H9 (cell line): ENCODE measurements around the gene PPP1R12B. TPM values are rescaled to one million over a fixed set of nuclear protein-coding genes. Genes with fewer than 3 reads are reported as not detected.

Experiments
- DNase-seq: peaks from one replicate; pipeline ENCODE4 v3.0.0-alpha.2; 2017
- H2AFZ ChIP-seq: one replicate; pipeline ENCODE4 v1.6.1; 2013; ENCODE audit warnings: mild to moderate bottlenecking, low read length, control low read depth, moderate library complexity
- H2AK5ac ChIP-seq: 2 replicates; pipeline ENCODE4 v1.6.1; 2013; ENCODE audit warnings: low read length, control low read depth, mixed read lengths; ENCODE audit not compliant: insufficient read length
- H2BK120ac ChIP-seq: one replicate; pipeline ENCODE4 v1.6.1; 2013; ENCODE audit warnings: low read depth, mild to moderate bottlenecking, low read length, control low read depth, inconsistent platforms; ENCODE audit not compliant: poor library complexity, severe bottlenecking
- H2BK12ac ChIP-seq: 2 replicates; pipeline ENCODE4 v1.6.1; 2013; ENCODE audit warnings: low read length, control low read depth, mixed read lengths, low read depth; ENCODE audit not compliant: insufficient read length
- H2BK15ac ChIP-seq: 2 replicates; pipeline ENCODE4 v1.6.1; 2013; ENCODE audit warnings: low read depth, low read length, control low read depth
- H2BK20ac ChIP-seq: one replicate; pipeline ENCODE4 v1.6.1; 2013; ENCODE audit warnings: low read depth, mild to moderate bottlenecking, low read length, control low read depth, inconsistent platforms; ENCODE audit not compliant: poor library complexity, severe bottlenecking
- H2BK5ac ChIP-seq: 2 replicates; pipeline ENCODE4 v1.6.1; 2013; ENCODE audit warnings: low read length, control low read depth, mixed read lengths; ENCODE audit not compliant: insufficient read length
- H3K14ac ChIP-seq: 2 replicates; pipeline ENCODE4 v1.6.1; 2013; ENCODE audit warnings: low read length, control low read depth; ENCODE audit not compliant: insufficient read depth
- H3K18ac ChIP-seq: 2 replicates; pipeline ENCODE4 v1.6.1; 2013; ENCODE audit warnings: low read depth, mild to moderate bottlenecking, mixed read lengths, low read length, control low read depth; ENCODE audit not compliant: insufficient read length
- H3K23ac ChIP-seq: 2 replicates; pipeline ENCODE4 v1.6.1; 2013; ENCODE audit warnings: low read length, control low read depth, mixed read lengths, low read depth; ENCODE audit not compliant: insufficient read length
- H3K23me2 ChIP-seq: 2 replicates; pipeline ENCODE4 v1.6.1; 2013; ENCODE audit warnings: low read depth, mild to moderate bottlenecking, mixed read lengths, low read length, control low read depth; ENCODE audit not compliant: insufficient read length, poor library complexity, severe bottlenecking
- H3K27ac ChIP-seq: 2 replicates; pipeline ENCODE4 v1.5.1; 2013; ENCODE audit warnings: low read length, control low read depth, mixed read lengths, low read depth; ENCODE audit not compliant: insufficient read length
- H3K27me3 ChIP-seq: 2 replicates; pipeline ENCODE4 v1.6.1; 2013; ENCODE audit warnings: low read length, control low read depth, inconsistent platforms; ENCODE audit not compliant: insufficient read depth
- H3K4ac ChIP-seq: 2 replicates; pipeline ENCODE4 v1.6.1; 2013; ENCODE audit warnings: low read depth, mild to moderate bottlenecking, control low read depth, inconsistent platforms, low read length, moderate library complexity
- H3K4me1 ChIP-seq: 2 replicates; pipeline ENCODE4 v1.6.1; 2013; ENCODE audit warnings: low read length, control low read depth, inconsistent platforms; ENCODE audit not compliant: insufficient read depth
- H3K4me2 ChIP-seq: 2 replicates; pipeline ENCODE4 v1.6.1; 2013; ENCODE audit warnings: low read length, control low read depth, mixed read lengths; ENCODE audit not compliant: insufficient read length, insufficient read depth
- H3K56ac ChIP-seq: 2 replicates; pipeline ENCODE4 v1.6.1; 2013; ENCODE audit warnings: low read depth, mild to moderate bottlenecking, mixed read lengths, low read length, control low read depth; ENCODE audit not compliant: insufficient read length
- H3K79me1 ChIP-seq: 2 replicates; pipeline ENCODE4 v1.6.1; 2013; ENCODE audit warnings: low read depth, mild to moderate bottlenecking, moderate library complexity, low read length, control low read depth, inconsistent platforms; ENCODE audit not compliant: insufficient read depth, poor library complexity, severe bottlenecking
- H3K79me2 ChIP-seq: 2 replicates; pipeline ENCODE4 v1.6.1; 2013; ENCODE audit warnings: low read length, control low read depth, inconsistent platforms; ENCODE audit not compliant: insufficient read depth
- H3K9ac ChIP-seq: 2 replicates; pipeline ENCODE4 v1.6.1; 2013; ENCODE audit warnings: low read length, control low read depth, mixed read lengths; ENCODE audit not compliant: insufficient read length; ENCODE audit errors: extremely low read depth
- H3K9me3 ChIP-seq: one replicate; pipeline ENCODE4 v1.6.1; 2013; ENCODE audit warnings: low read depth, low read length, inconsistent platforms; ENCODE audit not compliant: control insufficient read depth
- H3T11ph ChIP-seq: one replicate; pipeline ENCODE4 v1.6.1; 2013; ENCODE audit warnings: mild to moderate bottlenecking, low read length, control low read depth, inconsistent platforms
- H4K20me1 ChIP-seq: one replicate; pipeline ENCODE4 v1.6.1; 2013; ENCODE audit not compliant: control insufficient read depth, insufficient read length, insufficient read depth
- H4K5ac ChIP-seq: 2 replicates; pipeline ENCODE4 v1.6.1; 2013; ENCODE audit warnings: low read depth, mild to moderate bottlenecking, mixed read lengths, low read length, control low read depth; ENCODE audit not compliant: insufficient read length
- H4K8ac ChIP-seq: replicated peaks from 2 replicates; pipeline ENCODE4 v1.6.1; 2013; ENCODE audit warnings: low read length, control low read depth, mixed read lengths, low read depth; ENCODE audit not compliant: insufficient read length
- H4K91ac ChIP-seq: 2 replicates; pipeline ENCODE4 v1.6.1; 2013; ENCODE audit warnings: low read depth, mild to moderate bottlenecking, moderate library complexity, mixed read lengths, low read length, control low read depth; ENCODE audit not compliant: insufficient read length
- H3K27ac Mint-ChIP-seq, 3 experiments: 2 replicates in 2 of 3; 3 replicates in 1 of 3; pipeline ENCODE4 v1.8.0; 2020 to 2021; ENCODE audit warnings: mixed read lengths in 3 of 3, mild to moderate bottlenecking in 1 of 3, moderate library complexity in 1 of 3
- H3K27me3 Mint-ChIP-seq: 2 replicates; pipeline ENCODE4 v1.8.0; 2021; ENCODE audit warnings: low read depth, mild to moderate bottlenecking, moderate library complexity, mixed read lengths
- H3K36me3 Mint-ChIP-seq, 3 experiments: 2 replicates in 2 of 3; 3 replicates in 1 of 3; pipeline ENCODE4 v1.8.0; 2020 to 2021; ENCODE audit warnings: low read depth in 3 of 3, mixed read lengths in 3 of 3; ENCODE audit not compliant: insufficient read depth in 1 of 3
- H3K4me1 Mint-ChIP-seq, 2 experiments: 2 replicates each; pipeline ENCODE4 v1.8.0; 2020; ENCODE audit warnings: mixed read lengths in 2 of 2
- H3K4me3 Mint-ChIP-seq, 2 experiments: 2 replicates in 1 of 2; 3 replicates in 1 of 2; pipeline ENCODE4 v1.8.0; 2020 to 2021; ENCODE audit warnings: mild to moderate bottlenecking in 2 of 2, mixed read lengths in 2 of 2, moderate library complexity in 1 of 2
- H3K9me3 Mint-ChIP-seq, 2 experiments: 2 replicates in 1 of 2; 3 replicates in 1 of 2; pipeline ENCODE4 v1.8.0; 2020; ENCODE audit warnings: mild to moderate bottlenecking in 2 of 2, mixed read lengths in 2 of 2, moderate library complexity in 1 of 2
- WGBS: extraction: QIAGEN DNeasy Blood & Tissue Kit; methylation state at CpG from one replicate; pipeline ENCODE4 v1.1.7; 2013; ENCODE audit warnings: missing lambda C conversion rate, low lambda C conversion rate, mixed read lengths; ENCODE audit not compliant: insufficient read length; ENCODE audit errors: extremely low coverage; 5-methylcytosine and 5-hydroxymethylcytosine counted together
- total RNA-seq: library from RNA; stranded (reverse); gene quantifications from 2 replicates; pipeline ENCODE4 v1.2.1, GENCODE V29; 2021
- TF ChIP-seq, protein P1 (sequence below): fragments of 200-600 bp; sonication (generic); conservative IDR thresholded peaks from 3 replicates; pipeline ENCODE4 v1.8.0; 2021; ENCODE audit warnings: antibody characterized with exemption, mild to moderate bottlenecking

The PPP1R12B gene
- total RNA-seq, 1 experiment from 2014 or later, result 12.9 TPM

DNA sequence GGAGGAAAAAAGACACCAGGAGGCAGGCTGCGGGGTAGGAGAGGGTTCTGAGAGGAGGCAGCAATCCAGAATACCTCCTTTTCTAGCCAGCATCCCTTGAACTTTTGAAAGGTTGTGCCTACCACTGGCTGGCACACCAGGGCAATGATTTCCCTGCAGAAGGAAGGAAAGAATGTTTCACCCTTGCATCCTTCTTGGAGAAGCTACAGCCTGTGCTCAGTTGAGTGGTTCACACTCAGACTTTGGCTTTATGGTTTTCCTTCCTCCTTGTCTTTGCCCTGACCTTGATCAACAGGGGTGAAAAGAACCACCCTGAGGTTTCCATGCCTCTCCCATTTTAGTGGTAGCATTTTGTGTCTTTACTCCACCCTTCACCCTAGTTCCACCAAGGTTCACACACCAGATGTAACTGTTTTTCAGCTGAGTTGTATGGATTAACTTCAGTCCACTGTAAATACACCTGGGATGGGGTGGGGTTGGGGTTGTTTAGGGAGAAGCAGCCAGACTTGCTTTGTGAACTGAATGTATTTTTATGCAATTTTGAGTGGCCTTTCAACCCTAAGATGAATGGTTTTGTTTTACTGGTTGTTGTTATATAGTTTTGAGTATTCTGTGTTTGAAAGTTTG, 239.5 kb downstream of the PPP1R12B start:
- Histone ChIP-seq H2AK5ac (no peak overlapping the region), H2AFZ (no peak overlapping the region), H4K8ac (no peak overlapping the region), H3K27ac (no peak overlapping the region), H4K20me1 (no peaks in the 10 kb centered on the region), H2BK12ac (no peak overlapping the region), H3K56ac (no peak overlapping the region), H2BK20ac (no peak overlapping the region), H3K18ac (no peak overlapping the region), H3K79me1 (no peaks in the 10 kb centered on the region), H3K27me3 (no peaks in the 10 kb centered on the region), H4K91ac (no peak overlapping the region), H3K14ac (no peak overlapping the region), H3K4me2 (no peak overlapping the region), H3K79me2 (no peaks in the 10 kb centered on the region), H3K9ac (no peak overlapping the region), H4K5ac (no peak overlapping the region), H3K9me3 (no peaks in the 10 kb centered on the region), H2BK5ac (no peak overlapping the region), H3K4me1 (no peaks in the 10 kb centered on the region), H2BK15ac (no peak overlapping the region), H3K23ac (no peak overlapping the region), H3T11ph (no peak overlapping the region), H2BK120ac (no peak overlapping the region), H3K4ac (no peak overlapping the region), H3K23me2 (no peaks in the 10 kb centered on the region)
- DNase-seq, result no peak
- Mint-ChIP-seq H3K4me3 (no peak overlapping the region), H3K9me3 (no peaks in the 10 kb centered on the region), H3K27ac (no peak overlapping the region), H3K36me3 (no peaks in the 10 kb centered on the region), H3K4me1 (peaks cover 2 to 15% of the 10 kb centered on the region in 2 experiments; a peak in 3 of 4 replicates), H3K27me3 (no peaks in the 10 kb centered on the region; the same call in 1 of the 2 replicates)
- WGBS, result no CpG with 5 or more reads among the region's 1 CpG
- TF ChIP-seq, protein P1, sequence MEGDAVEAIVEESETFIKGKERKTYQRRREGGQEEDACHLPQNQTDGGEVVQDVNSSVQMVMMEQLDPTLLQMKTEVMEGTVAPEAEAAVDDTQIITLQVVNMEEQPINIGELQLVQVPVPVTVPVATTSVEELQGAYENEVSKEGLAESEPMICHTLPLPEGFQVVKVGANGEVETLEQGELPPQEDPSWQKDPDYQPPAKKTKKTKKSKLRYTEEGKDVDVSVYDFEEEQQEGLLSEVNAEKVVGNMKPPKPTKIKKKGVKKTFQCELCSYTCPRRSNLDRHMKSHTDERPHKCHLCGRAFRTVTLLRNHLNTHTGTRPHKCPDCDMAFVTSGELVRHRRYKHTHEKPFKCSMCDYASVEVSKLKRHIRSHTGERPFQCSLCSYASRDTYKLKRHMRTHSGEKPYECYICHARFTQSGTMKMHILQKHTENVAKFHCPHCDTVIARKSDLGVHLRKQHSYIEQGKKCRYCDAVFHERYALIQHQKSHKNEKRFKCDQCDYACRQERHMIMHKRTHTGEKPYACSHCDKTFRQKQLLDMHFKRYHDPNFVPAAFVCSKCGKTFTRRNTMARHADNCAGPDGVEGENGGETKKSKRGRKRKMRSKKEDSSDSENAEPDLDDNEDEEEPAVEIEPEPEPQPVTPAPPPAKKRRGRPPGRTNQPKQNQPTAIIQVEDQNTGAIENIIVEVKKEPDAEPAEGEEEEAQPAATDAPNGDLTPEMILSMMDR, result no peak
